ENCODE results near the gene PDIK1L. TPM values are rescaled to one million over a fixed set of nuclear protein-coding genes. Genes with fewer than 3 reads are reported as not detected.

PDIK1L gene
- total RNA-seq, 4 donors from 2014 or later, result 5.1 to 6.4 (median 5.7) TPM

DNA sequence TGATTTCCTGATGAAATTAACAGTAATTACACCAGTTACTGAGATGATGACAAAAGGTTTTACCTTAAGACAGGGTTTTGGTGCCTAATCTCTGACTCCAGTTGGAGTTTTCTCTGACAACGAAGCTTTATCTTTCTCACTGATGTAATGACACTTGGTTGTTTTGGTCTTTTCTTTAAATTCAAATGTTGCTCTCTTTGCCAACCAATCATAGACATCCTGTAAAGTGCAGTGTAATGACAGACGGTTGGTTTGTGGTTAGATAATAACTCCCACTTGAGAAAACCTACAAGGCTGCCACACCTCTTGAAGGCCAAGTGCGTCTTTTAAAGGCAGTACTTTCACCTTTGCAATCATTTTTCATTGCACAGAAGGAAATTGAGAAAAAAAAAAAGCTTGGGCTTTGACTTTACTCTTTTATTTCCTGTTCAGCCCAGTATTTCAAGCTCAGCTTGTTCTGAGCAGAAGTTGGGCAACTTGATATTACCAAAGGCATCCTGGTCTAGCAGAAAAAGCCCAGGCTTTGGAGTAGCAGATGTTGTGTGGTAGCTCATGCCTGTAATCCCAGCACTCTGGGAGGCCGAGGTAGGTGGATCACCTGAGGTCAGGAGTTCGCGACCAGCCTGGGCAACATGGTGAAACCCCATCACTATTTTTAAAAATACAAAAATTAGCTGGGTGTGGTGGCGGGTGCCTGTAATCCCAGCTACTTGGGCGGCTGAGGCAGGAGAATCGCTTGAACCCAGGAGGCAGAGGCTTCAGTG is 14.9 kb downstream of the PDIK1L start:
- H3K27me3 ChIP-seq, result no peaks in the 10 kb centered on the region
- H3K4me1 ChIP-seq, result peaks cover 6 to 37% (median 16%) of the 10 kb centered on the region in 4 donors
- WGBS, result 74% methylated on average over 9 of the region's 9 CpGs
- intact Hi-C loops (cut with DNase I), result no loop called here
- peaks cover 0 to 5% (median 1%) of the 10 kb centered on the region in 4 donors for H3K36me3 ChIP-seq
- TF ChIP-seq, protein P1, sequence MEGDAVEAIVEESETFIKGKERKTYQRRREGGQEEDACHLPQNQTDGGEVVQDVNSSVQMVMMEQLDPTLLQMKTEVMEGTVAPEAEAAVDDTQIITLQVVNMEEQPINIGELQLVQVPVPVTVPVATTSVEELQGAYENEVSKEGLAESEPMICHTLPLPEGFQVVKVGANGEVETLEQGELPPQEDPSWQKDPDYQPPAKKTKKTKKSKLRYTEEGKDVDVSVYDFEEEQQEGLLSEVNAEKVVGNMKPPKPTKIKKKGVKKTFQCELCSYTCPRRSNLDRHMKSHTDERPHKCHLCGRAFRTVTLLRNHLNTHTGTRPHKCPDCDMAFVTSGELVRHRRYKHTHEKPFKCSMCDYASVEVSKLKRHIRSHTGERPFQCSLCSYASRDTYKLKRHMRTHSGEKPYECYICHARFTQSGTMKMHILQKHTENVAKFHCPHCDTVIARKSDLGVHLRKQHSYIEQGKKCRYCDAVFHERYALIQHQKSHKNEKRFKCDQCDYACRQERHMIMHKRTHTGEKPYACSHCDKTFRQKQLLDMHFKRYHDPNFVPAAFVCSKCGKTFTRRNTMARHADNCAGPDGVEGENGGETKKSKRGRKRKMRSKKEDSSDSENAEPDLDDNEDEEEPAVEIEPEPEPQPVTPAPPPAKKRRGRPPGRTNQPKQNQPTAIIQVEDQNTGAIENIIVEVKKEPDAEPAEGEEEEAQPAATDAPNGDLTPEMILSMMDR (IDR thresholded peaks at IDR 0.05), result no peak
- TF ChIP-seq POLR2A (IDR thresholded peaks at IDR 0.05; ENCODE audit: low read depth) (no peak), EP300 (IDR thresholded peaks at IDR 0.05) (no peak), POLR2AphosphoS5 (IDR thresholded peaks at IDR 0.05) (no peak)
- no peaks in the 10 kb centered on the region for H3K9me3 ChIP-seq
- H3K27ac ChIP-seq (replicated peaks in 1 of 4), result peak overlapping the region in 1 of 4 donors; percentile 41
- no peak for DNase-seq (ENCODE audit: extremely low spot score)
- H3K4me3 ChIP-seq, result no peak overlapping the region

DNA sequence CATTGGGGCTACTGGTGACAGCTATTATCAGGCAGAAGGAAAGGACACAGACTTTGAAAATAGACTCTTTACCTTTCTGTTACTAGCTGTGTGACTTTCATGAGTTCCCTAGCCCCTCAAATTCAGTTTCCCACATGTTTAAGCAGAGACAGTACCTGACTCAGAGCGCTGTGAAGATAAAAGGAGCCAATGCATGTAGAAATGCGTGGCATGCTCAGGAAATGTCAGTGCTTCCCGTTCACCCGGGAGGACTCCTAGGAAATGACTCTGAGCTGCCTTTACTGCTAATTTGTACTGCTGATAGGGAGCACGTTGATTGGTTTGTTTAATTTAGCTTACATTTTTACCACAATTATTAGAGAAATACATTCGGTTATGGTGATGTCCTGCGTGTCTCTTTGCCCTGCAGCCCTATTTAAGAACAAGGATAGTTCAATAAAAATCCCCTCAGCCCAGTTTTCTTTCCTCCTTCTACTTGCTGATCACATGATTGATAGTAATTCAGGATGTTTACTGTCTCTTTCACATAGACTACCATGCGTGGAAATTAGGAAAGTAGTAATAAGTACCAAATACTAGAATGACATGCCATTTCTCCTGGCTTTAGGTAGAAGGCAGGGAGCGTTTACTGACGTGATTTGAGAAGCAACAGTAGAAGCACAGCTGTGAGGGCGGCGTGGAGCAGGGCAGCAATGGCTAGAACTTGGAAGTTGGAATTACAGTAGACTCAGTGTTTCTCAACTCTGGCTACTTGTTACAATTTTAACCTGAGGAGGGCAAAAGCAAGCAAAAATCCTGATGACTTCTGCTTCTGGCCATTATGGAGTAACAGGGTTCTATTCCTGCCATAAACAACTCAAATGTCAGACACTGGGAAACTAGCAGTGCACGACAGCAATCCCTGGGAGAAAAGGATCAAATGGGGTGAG is 15.9 kb downstream of the PDIK1L start:
- 50% methylated on average over 13 of the region's 13 CpGs for WGBS
- intact Hi-C loops (cut with DNase I), result no loop called here
- Histone ChIP-seq H3K27ac (replicated peaks in 1 of 4) (peak overlapping the region in 1 of 4 donors; percentile 41), H3K27me3 (no peaks in the 10 kb centered on the region), H3K4me3 (no peak overlapping the region), H3K36me3 (peaks cover 0 to 3% (median 0%) of the 10 kb centered on the region in 4 donors), H3K4me1 (peaks cover 0 to 27% (median 12%) of the 10 kb centered on the region in 4 donors), H3K9me3 (no peaks in the 10 kb centered on the region)
- no peak for TF ChIP-seq POLR2AphosphoS5 (IDR thresholded peaks at IDR 0.05)
- TF ChIP-seq, protein P1 (IDR thresholded peaks at IDR 0.05), result no peak
- TF ChIP-seq EP300 (IDR thresholded peaks at IDR 0.05), result no peak
- no peak for TF ChIP-seq POLR2A (IDR thresholded peaks at IDR 0.05; ENCODE audit: low read depth)
- DNase-seq (ENCODE audit: extremely low spot score), result no peak

DNA sequence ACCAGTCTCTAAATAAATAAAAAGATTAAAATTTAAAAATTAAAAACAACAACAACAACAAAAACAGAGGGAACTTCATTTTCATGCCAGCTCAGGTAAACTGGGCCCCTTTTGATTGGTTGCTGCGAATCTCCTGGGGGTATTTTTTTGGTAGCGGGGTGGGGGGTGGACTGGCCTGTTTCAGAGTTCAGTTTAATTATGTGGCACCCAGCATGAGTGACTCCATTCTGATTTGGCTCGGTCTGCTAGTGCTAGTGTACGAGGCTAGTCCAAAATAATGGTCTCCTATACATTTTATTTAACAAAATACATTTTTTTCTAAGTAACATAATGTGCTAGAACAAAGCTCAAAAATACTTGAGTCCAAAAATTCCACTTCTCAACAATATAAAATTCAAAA is 18.2 kb downstream of the PDIK1L start:
- no peaks in the 10 kb centered on the region for H3K27me3 ChIP-seq
- 92% methylated on average over 4 of the region's 4 CpGs for WGBS
- no peak for DNase-seq (ENCODE audit: extremely low spot score)

DNA sequence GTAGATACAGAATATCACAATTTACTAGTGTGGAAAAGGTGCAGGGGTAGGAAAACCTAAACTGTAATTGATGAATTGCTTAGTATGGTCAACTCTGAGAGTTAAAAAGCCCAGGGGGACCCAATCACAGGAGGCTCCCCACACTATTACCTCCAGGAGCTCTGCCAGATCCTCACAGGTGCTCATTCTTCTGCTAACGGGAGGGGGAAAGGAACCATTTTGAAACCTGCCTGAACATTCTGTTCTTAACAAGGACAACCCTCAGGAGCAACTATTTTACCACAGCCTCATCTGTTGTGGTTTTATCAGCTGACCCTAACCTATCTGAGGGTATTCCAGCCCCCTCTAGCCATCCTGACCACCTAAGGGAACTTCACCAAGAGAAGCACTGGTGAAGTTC is 19.1 kb downstream of the PDIK1L start:
- H3K27ac ChIP-seq (replicated peaks in 1 of 4), result no peak overlapping the region
- no peaks in the 10 kb centered on the region for H3K36me3 ChIP-seq
- no peak overlapping the region for H3K4me3 ChIP-seq
- peaks cover 0 to 19% (median 3%) of the 10 kb centered on the region in 4 donors for H3K4me1 ChIP-seq
- WGBS, result 56% methylated on average over 1 of the region's 1 CpG
- H3K9me3 ChIP-seq, result no peaks in the 10 kb centered on the region
- no peaks in the 10 kb centered on the region for H3K27me3 ChIP-seq
- TF ChIP-seq, protein P1 (IDR thresholded peaks at IDR 0.05), result no peak
- no peak for TF ChIP-seq EP300 (IDR thresholded peaks at IDR 0.05)
- no peak for TF ChIP-seq POLR2A (IDR thresholded peaks at IDR 0.05; ENCODE audit: low read depth)
- TF ChIP-seq POLR2AphosphoS5 (IDR thresholded peaks at IDR 0.05), result no peak
- intact Hi-C loops (cut with DNase I), result no loop called here
- no peak for DNase-seq (ENCODE audit: extremely low spot score)

More for the DNA sequence above, 18.2 kb downstream of the PDIK1L start:
- Histone ChIP-seq H3K9me3 (no peaks in the 10 kb centered on the region), H3K4me1 (peaks cover 0 to 19% (median 3%) of the 10 kb centered on the region in 4 donors), H3K36me3 (no peaks in the 10 kb centered on the region), H3K27ac (replicated peaks in 1 of 4) (no peak overlapping the region), H3K4me3 (no peak overlapping the region)
- TF ChIP-seq POLR2AphosphoS5 (IDR thresholded peaks at IDR 0.05), result no peak
- TF ChIP-seq, protein P1 (IDR thresholded peaks at IDR 0.05), result no peak
- no peak for TF ChIP-seq POLR2A (IDR thresholded peaks at IDR 0.05; ENCODE audit: low read depth)
- no peak for TF ChIP-seq EP300 (IDR thresholded peaks at IDR 0.05)
- intact Hi-C loops (cut with DNase I), result no loop called here
